GM19043 (cell line): ENCODE data around the gene WNT16.
A peak's percentile ranks its signal among the peaks of the same experiment; 100 is the strongest.
"Not testable (repeated sequence)": the region's sequence is repeated elsewhere in the genome, so short reads cannot be mapped to it uniquely, and the experiment has no call there.

Source experiments
- ATAC-seq: cut with Tn5 transposase; IDR thresholded peaks from one replicate; pipeline ENCODE4 v1.9.1; 2021; ENCODE audit warnings: low read depth; ENCODE audit not compliant: unreplicated experiment

WNT16 gene, protein sequence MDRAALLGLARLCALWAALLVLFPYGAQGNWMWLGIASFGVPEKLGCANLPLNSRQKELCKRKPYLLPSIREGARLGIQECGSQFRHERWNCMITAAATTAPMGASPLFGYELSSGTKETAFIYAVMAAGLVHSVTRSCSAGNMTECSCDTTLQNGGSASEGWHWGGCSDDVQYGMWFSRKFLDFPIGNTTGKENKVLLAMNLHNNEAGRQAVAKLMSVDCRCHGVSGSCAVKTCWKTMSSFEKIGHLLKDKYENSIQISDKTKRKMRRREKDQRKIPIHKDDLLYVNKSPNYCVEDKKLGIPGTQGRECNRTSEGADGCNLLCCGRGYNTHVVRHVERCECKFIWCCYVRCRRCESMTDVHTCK

DNA sequence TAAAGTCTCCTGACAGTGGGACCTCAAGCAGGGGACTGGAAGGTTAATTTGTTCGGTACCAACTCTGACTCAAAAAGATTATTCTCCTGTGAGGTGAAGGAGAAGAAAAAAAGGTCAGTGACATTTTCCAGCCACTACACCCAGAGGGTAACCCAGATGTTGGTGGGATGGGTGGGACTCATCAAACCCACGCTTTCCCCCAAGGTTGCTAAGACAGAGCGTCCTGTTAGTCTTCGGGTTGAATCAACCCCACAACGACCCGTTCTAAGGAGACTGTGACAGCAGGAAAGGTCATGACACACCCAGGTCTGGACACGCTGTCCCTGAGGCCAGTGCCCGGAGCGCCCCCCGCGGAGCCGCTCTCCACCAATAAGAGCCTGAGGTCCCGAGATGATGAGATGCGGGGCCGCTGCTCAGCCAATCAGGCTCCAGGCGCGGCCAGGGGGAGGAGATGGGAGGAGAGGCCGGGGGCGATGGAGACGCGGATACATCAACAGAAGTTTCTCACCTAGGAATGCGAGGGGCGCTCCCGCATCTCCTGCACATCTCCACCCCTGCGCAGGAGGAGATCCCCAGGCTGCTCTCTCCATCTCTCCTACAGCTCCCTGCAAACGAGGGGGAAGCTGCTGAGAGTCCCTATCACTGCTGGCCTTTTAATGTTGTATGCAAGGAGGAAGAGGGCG lies at the start of gene WNT16:
TSS of gene WNT16 (plus strand) at position 493 of the 683 bp plus-strand sequence. CDS start 293 bp downstream, outside the sequence.
- ATAC-seq = no peak

DNA sequence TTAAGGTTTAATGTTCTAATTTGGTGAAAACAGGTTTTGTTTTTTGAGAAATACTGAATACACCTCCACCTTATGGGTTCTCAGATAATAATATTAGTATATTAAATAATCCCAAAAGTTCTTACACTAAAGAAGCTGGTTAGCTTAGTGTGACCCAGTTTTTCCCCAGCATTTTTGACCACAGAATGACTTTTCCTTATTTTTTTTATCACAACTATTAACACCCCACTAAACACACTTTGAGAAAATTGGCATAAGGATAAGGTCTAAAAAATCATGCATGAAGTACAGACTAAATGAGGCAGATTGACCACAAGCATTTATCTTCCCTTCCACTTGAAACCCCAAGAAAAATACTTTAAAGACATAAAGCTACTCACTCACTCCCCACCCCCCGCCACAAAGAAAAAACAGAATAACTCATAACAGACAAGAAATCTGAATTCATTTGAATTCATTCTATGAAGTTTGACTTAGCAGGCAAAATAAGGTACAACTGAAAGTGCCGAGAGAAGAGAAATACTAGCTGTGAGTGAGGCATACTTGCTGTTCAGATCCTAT lies 49.7 kb upstream of the WNT16 start:
- ATAC-seq = peak; percentile 1

GRCh38 chr7:121279822-121280221 lies 49.0 kb upstream of the WNT16 start:
- no peak for ATAC-seq

DNA sequence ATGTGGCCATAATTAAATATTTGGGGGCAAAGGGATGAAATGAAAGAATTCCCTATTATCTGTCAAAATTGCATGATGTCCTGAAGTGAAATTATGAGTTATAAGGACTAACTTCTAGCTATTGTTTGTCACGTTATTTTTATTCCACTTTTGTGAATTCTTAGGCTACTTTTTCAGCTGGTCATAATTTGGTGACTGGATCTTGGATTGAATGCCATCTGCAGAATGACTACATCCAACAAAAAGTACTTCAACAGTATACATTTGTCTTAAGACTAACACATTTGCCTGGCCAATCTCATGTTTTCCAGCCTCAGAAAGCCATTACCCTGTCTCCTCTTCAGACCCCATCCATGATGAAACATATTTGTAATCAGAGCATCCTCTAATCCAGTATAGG lies 48.1 kb upstream of the WNT16 start:
- no peak for ATAC-seq

DNA sequence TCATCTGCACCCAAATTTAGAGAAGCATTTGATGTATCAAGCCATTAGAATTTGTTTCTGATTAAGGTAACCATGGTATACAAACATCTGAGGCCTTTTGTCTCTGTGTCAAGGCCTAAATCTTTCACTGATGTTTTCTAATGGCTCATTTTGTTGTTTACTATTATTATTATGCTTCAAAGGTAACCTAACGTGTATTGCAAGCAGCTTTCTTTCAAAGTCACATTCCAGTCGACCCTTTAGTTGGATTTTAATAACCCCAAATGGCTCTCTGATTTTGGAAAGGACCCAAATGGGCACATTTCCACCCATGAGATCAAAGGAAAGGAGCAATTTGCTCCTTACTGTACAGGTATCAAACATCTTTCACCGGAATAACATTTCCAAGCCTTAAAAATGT lies 46.7 kb upstream of the WNT16 start:
- no peak for ATAC-seq

GRCh38 chr7:121285066-121285667 lies 43.6 kb upstream of the WNT16 start:
- no peak for ATAC-seq

DNA sequence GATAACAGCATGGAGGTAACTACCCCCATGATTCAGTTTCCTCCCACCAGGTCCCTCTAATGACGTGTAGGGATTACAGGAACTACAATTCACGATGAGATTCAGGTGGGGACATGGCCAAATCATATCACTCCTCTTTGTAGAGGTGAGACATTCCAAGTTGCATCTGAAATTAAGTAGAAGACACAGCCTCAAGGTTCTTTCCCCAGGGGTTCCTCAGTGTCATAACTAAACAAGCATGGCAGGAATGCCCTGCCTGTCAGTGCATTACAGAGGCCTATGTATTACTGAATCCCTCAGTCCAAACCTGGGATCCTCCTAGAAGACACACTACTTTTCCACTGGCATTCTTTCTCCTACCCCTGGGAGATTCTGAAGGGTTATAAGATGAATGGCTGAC lies 42.6 kb upstream of the WNT16 start:
- no peak for ATAC-seq

GRCh38 chr7:121286742-121287734 lies 41.8 kb upstream of the WNT16 start:
- ATAC-seq = no peak

DNA sequence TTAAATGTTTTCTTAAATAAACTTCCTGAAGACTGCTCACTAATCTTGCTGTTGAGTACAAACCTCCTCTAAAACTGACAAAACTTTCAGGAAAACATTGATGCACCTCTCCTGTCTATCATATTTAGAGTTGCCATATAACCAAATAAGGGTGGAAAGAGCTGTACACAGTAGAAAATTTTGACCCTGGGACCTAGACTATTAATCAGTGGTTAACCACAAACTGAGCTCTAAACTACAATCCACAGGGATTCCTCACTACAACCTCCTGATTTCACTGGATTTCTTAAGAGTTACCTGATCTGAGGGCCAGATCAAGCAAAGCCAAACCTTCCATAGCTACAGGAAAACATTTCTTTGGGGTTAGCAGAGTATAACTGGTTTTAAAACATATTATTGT lies 39.9 kb upstream of the WNT16 start:
- ATAC-seq = no peak

- ATAC-seq = not testable (repeated sequence)
Measured at GRCh38 chr7:121289930-121290329, 38.9 kb upstream of the WNT16 start.

- ATAC-seq = no peak
Measured at GRCh38 chr7:121294448-121294992, 34.3 kb upstream of the WNT16 start.

DNA sequence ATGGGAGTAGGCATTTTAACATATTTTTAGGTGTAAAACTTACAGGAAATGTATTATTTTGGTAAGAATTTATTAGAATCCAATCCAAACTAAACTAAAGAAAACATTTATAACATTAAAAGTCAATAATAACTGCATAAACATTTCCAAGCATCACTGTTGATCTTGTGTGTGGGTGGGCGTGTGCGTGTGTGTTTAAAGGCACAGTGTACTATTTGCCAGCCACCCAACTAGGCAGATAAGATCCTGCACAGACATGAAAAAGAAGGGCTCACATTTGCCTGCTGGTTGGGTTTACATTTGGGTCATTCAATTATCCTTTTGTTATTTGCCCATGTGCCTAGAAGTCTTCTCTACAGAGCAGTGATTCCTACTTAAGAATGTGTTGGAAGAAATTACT lies 31.0 kb upstream of the WNT16 start:
- ATAC-seq = no peak

- ATAC-seq = no peak
Measured at GRCh38 chr7:121298831-121299239, 30.0 kb upstream of the WNT16 start.

GRCh38 chr7:121300685-121301420 lies 27.9 kb upstream of the WNT16 start:
- no peak for ATAC-seq

GRCh38 chr7:121301446-121302213 lies 27.2 kb upstream of the WNT16 start:
- no peak for ATAC-seq

DNA sequence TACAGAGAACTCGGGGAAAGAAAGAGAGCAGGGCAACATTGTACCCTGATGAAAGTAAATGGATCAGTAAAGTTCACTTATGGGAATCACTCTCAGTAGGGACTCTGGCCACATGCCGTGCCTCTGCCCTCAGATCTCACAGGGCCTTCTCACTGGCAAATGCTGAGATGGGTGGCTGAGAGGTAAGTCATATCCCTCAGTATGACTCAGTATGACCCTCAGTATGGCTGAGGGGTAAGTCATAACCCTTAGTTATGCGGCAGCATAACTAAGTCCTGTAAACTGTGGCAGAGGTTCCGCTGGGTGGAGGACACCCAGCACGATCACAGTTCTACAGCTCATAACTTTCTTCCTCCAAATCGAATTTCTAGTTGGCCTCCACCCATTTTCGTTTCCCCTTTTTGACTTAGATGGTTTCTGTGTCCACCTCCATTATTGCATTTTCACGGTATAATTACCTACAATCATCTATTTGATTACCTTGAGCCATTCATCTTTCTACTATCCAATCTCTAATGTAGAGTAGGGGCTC lies 26.5 kb upstream of the WNT16 start:
- peak; percentile 95 for ATAC-seq

DNA sequence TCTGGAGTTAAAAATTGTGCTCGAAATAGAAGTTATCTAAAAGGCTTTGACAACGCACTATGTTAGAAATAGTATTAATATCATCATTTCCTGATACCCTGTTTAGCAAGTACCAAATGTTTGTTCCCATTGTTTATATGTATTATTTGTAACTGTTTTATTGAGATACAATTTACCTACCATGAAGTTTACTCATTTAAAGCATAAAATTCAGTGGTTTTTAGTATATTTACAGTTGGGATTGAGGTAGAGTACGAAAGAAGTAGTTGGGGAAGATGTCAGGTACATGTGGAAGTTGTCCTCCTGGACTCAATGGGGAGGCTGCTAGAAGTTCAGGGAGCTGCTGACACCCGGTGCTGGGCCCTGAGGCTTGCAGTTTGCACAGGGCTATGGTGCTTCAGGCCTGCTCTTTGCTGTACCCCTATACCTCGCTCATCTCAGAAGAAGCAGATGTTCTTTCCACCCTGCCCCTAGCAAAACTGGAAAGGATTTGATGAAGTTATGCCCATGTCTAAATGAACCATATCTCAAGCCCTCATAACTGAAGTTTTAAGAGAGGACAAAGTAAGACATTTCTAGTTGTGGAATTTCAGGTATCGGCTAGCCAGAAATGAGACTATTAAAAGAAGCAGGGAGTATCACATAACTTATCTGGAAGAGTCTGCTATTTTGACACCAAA lies 25.2 kb upstream of the WNT16 start:
- ATAC-seq = no peak
